Activated T-cell treated with anti-CD3 and anti-CD28 coated beads for 1 hour (primary cell): ENCODE results near the gene MTRF1L.
"Not testable (repeated sequence)": the region's sequence is repeated elsewhere in the genome, so short reads cannot be mapped to it uniquely, and the experiment has no call there.

ENCODE experiments used
- DNase-seq: peaks from one replicate; pipeline ENCODE4 v3.0.0-alpha.2; 2020; ENCODE audit warnings: low read depth

The MTRF1L gene

GRCh38 chr6:153001767-153002612, 519 bp downstream of the MTRF1L start:
- DNase-seq: no peak

- not testable (repeated sequence) for DNase-seq
Observed at GRCh38 chr6:153000790-153001189, 1.7 kb downstream of the MTRF1L start.

- DNase-seq: no peak
Observed at GRCh38 chr6:153000243-153000642, 2.3 kb downstream of the MTRF1L start.

DNA sequence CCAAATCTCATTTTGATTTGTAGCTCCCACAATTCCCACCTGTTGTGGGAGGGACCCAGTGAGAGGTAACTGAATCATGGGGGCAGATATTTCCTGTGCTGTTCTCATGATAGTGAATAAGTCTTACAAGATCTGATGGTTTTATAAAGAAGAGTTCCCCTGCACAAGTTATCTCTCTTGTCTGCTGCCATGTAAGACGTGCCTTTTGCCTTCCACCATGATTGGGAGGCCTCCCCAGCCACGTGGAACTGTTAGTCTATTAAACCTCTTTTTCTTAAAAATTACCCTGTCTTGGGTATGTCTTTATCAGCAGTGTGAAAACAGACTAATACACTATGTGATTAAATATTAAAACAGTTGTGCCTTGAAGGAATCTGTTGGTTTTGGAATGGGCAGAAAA, 3.0 kb downstream of the MTRF1L start:
- not testable (repeated sequence) for DNase-seq

GRCh38 chr6:152993847-152994246, 8.7 kb downstream of the MTRF1L start:
- no peak for DNase-seq

DNA sequence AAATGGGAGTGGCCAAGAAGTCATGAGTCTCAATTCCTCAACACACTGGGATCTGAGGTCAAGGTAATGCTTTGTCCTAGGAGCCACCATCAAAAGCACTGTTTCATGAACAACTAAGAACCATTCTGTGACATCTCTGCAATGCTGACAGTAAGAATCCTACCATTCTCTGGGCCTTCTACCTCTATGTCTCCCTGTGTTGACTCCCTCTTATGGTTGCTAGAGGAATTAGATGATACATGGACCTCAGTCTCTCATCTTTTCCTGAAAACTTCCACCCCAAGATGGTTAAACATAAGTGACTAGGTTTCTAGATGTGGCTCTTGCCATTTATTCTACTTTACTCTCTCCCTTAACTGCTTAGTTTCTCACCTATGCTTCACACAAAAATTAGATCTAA, 9.1 kb downstream of the MTRF1L start:
- DNase-seq: no peak

DNA sequence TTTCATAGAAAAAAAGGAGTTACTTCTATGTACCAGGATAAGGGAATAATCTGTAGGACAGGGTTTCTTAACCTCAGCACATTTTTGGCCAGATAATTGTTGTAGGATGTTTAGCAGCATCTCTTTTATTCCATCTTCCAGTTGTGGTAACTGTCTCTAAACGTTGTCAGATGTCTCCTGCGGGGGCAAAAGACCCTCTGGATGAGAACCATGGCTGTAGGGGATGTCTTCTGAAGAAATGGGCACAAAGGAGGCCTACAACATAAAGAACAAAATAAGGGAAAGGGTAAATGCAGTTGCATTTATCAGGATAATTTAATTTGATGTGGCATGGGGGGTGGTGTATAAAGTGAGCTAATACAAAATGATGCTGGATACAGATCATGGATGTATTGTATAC, 15.5 kb downstream of the MTRF1L start:
- no peak for DNase-seq

DNA sequence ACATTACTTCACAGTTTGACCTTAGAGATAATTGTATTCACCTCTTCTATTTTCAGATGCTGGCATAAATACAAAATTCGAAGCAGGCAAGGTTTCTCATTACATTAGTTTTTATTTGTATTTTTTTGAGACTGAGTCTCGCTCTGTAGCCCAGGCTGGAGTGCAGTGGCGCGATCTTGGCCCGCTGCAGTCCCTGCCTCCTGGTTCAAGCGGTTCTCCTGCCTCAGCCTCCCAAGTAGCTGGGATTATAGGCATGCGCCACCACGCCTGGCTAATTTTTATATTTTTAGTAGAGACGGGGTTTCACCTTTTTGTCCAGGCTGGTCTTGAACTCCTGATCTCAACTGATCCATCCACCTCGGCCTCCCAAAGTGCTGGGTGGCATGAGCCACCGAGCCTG, 17.2 kb downstream of the MTRF1L start:
- not testable (repeated sequence) for DNase-seq

DNA sequence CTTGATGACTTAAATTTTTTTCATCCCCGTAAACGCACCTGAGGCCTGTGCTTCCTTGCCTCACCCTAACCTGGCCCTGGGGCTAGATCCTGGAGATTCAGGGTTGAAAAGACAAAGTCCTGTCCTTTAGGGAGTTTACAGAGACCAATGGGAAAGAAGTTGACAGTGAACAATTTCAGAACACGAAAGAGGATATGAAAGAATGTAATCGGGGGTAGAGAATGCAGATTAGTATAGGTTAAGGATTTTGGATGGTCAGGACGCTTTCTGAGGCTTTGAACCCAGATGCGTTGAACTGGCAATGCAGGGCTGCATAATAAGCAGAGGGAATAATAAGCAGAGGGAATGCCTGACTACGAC, 18.0 kb downstream of the MTRF1L start:
- DNase-seq: no peak

- DNase-seq: peak; percentile 90
Observed at GRCh38 chr6:152983637-152984512, 18.6 kb downstream of the MTRF1L start.

DNA sequence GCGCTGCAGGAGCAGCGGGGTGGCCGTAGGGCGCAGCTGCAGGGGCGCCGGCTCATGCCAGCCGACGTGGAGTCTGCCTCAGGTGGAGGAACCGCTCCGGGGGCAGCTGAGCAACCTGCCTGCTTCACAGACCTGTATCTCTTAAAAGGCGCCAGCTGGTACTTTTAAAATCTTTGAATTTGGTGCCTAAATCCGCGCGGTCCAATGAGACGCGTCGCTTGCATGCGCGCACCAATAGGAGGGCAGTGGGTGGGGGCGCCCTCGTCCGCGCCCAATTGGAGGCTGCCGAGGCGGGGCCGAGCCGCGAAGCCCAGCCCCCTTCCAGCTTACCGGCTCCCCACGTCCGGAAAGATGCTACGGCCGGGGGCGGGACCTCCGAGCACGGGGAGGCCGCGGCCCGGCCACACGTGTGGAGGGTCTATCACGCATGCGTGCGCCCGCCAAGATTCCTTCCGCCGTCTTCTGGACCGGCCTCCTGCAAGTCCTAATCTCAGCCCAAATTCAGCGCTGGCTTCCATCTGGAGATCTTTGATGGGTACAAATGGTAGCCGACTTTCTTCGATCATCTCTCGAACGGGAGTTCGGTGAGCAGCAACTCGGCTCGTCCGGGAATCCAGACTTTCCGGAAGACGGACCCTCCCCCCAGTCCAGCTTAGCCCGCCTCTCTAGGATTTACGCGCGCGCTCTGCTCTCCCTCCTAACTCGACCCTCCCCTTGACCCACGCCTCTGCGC, 19.4 kb downstream of the MTRF1L start, which contains the start of gene FBXO5:
FBXO5 (minus strand) TSS at position 138 of the 733 bp plus-strand sequence; CDS start at position 56, 82 bp downstream.
- peak; percentile 94 for DNase-seq

- DNase-seq: no peak
Observed at GRCh38 chr6:152981989-152982903, 20.3 kb downstream of the MTRF1L start.

DNA sequence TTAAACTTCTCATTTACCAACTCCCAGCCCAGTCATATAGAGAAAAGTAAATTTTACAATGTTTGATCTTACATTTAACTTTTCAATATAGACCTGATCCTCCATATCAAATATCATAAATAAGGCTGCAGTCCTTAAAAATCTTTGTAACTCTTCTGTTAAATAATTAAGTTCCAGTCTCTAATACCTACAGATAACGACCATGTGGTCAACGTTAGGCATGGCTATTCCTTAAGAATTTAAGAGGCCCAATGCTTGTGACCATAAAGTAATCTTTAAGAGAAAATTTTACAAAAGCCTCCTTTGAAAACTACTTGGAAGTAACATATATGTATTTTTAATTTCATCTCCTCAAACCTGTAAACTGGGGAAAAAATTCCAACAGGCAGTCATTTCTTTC, 21.3 kb downstream of the MTRF1L start:
- DNase-seq: no peak

DNA sequence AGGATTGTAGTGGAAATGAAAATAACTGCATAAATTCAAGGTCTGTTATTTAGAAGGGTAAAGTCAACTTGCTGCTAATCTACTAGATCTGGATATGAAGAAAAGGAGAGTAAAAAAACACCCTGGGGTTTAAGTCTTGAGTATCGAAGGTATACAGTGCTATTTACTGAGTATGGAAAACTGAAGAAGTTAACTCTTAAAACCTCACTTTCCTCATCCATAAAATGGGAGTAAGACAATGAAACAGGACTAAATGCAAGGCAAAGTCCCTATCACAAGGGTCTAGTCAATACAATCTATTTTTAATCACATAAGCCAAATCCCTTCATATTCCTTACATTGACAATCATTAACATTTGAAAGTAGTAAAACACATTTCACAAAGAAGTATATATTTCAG, 21.9 kb downstream of the MTRF1L start:
- DNase-seq: no peak

DNA sequence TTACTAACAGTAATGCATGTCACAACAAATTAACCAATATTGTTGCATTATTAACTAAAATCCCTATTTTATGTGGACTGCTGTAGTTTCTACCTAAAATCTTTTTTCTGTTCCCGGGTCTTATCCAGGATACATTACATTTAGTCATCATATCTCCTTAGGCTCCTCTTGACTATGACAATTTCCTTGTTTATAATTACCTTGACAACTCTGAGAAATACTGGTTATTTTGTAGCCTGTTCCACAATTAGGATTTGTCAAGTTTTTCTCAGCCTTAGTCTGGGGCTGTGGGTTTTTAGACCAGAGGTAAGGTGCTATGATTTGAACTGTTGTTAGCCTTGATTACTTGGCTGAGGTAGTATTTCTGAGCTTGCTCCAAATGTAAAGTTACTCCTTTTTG, 23.4 kb downstream of the MTRF1L start:
- DNase-seq: no peak

- no peak for DNase-seq
Observed at GRCh38 chr6:152978058-152978457, 24.5 kb downstream of the MTRF1L start.

DNA sequence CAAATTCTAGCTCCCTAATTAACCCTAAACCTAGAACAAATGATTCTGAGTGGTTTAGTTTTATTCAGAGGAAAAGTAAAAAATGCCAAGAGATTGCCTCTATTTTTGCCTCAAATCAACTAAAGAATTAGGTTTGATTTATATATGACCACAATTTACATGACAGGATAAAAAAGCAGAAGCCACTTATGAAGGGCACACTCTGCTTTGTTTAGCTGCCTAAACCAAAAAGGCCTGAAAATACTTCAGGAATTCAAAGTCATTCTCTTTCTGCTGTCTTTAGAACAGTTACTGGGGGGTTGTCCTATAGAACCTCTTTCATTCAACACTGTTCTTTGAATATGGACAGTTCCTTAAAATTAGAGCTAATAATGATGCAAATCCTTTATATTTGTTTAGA, 25.0 kb downstream of the MTRF1L start:
- DNase-seq: no peak

- DNase-seq: no peak
Observed at GRCh38 chr6:152976749-152977148, 25.8 kb downstream of the MTRF1L start.

DNA sequence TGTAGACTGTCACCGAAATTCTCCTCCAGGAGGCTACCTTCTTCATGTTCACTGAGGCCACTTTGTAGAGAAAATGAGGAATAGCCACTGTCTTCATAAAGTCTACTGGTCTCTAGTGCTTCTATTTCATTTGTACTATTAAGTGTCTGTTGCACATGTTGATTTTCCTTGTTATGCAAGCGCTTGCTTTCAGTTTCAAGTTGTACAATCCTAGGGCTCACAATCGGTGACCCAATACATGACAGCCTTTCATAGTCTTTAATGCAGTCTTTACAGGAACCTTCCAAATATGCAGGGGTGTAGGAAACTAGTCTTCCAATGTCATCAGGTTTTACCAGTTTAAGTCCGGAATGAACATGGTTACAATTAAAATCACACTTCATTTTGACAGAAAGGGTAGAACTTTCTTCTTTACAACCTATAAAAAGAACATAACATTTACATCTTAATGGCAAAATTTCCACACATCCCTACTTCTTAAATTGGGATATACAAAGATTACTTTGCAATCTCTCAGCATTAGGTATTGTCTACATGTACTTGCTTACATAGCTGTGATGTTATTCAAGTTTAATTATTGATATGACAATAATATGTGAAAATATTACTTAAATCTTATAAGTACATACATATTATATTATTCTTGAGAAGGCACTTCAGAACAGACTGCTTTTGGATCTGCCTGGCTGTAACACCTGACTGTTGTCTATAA, 27.1 kb downstream of the MTRF1L start:
- no peak for DNase-seq

DNA sequence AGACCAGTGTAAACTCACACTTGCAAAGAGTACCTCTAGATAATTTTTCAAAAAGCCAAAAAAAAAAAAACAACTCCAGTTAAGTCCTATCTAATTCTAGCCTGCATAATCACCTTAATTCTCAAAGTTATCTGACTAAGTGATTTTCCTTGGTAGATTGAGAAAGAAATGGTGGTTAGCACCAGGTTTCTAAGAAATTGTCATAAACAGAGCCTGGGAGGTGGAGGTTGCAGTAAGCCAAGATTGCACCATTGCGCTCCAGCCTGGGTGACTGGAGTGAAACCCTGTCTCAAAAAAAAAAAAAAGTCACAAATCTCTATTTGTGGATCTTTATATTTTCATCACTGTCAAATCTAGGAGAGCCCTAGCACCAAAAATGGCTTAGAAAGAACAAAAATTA, 28.6 kb downstream of the MTRF1L start:
- no peak for DNase-seq
